MCF 10A (cell line): ENCODE data around the gene EDAR. TPM values are rescaled to one million over a fixed set of nuclear protein-coding genes. Genes with fewer than 3 reads are reported as not detected.
A peak's percentile ranks its signal among the peaks of the same experiment; 100 is the strongest.

ENCODE experiments used
- BruUV-seq: library from RNA; stranded (reverse); fragments of 400-500 nt; replicated peaks from 2 replicates; lab custom pipeline; 2021; lab: Mats Ljungman, UMichigan
- CTCF ChIA-PET: fragments of 300-600 bp; sonication (Branson Sonifier 250); formaldehyde crosslinking; extraction: SDS; loops from one replicate; lab custom pipeline; 2021; ENCODE audit warnings: antibody characterized with exemption, inconsistent platforms; lab: Yijun Ruan, JAX
- POLR2A ChIA-PET: fragments of 300-600, 350-650 bp; sonication (Branson Sonifier 250); formaldehyde crosslinking; extraction: SDS; loops from one replicate; lab custom pipeline; 2020; ENCODE audit warnings: antibody characterized with exemption, inconsistent platforms; lab: Yijun Ruan, JAX
- DNase-seq: peaks from one replicate; pipeline ENCODE4 v3.0.0-alpha.2; 2018; ENCODE audit not compliant: unreplicated experiment
- H3K27ac Mint-ChIP-seq: one replicate; pipeline ENCODE4 v1.8.0; 2022; ENCODE audit warnings: mild to moderate bottlenecking, low read depth, mixed read lengths; ENCODE audit not compliant: unreplicated experiment
- H3K27me3 Mint-ChIP-seq: one replicate; pipeline ENCODE4 v1.8.0; 2022; ENCODE audit warnings: mixed read lengths; ENCODE audit not compliant: insufficient read depth, unreplicated experiment
- H3K36me3 Mint-ChIP-seq: one replicate; pipeline ENCODE4 v1.8.0; 2022; ENCODE audit warnings: mild to moderate bottlenecking, moderate library complexity, mixed read lengths; ENCODE audit not compliant: insufficient read depth, unreplicated experiment
- H3K4me1 Mint-ChIP-seq: one replicate; pipeline ENCODE4 v1.8.0; 2022; ENCODE audit warnings: mixed read lengths; ENCODE audit not compliant: insufficient read depth, unreplicated experiment
- H3K4me3 Mint-ChIP-seq: one replicate; pipeline ENCODE4 v1.8.0; 2022; ENCODE audit warnings: mild to moderate bottlenecking, moderate library complexity, mixed read lengths; ENCODE audit not compliant: unreplicated experiment
- H3K9me3 Mint-ChIP-seq: one replicate; pipeline ENCODE4 v1.8.0; 2022; ENCODE audit warnings: mixed read lengths; ENCODE audit not compliant: unreplicated experiment
- CTCF ChIP-seq: fragments of 200-600 bp; IDR thresholded peaks from one replicate; pipeline ENCODE4 v1.8.0; 2022; ENCODE audit warnings: antibody characterized with exemption, mild to moderate bottlenecking; ENCODE audit not compliant: unreplicated experiment
- intact Hi-C: fragments of 100-400 bp; cut with micrococcal nuclease; formaldehyde crosslinking; loops from 2 replicates; pipeline ENCODE4 v1.14.1; 2022
- total RNA-seq: library from RNA; stranded (reverse); gene quantifications from 2 replicates; pipeline ENCODE4 v1.2.3, GENCODE V29; 2022

EDAR gene
- total RNA-seq, 1 experiment from 2014 or later = 0.14 TPM

GRCh38 chr2:108921096-108922030 is 67.7 kb downstream of the EDAR start:
- CTCF ChIA-PET = interaction anchor here (1.2 kb wide), 1 partner anchor 70 kb away, joined by 3 read pairs; no protein-coding TSS in a partner anchor
- H3K9me3 Mint-ChIP-seq = no peaks in the 10 kb centered on the region

GRCh38 chr2:108920686-108921085 is 68.3 kb downstream of the EDAR start:
- no peaks in the 10 kb centered on the region for H3K9me3 Mint-ChIP-seq
- POLR2A ChIA-PET = no interaction called here
- CTCF ChIA-PET = interaction anchor here (1.2 to 2.4 kb wide), 2 partner anchors 8 to 70 kb away, joined by 3 to 7 read pairs; no protein-coding TSS in a partner anchor
- DNase-seq = no peak
- H3K27ac Mint-ChIP-seq = no peak overlapping the region
- TF ChIP-seq CTCF = no peak
- H3K4me3 Mint-ChIP-seq = no peak overlapping the region
- H3K4me1 Mint-ChIP-seq = peaks cover 19% of the 10 kb centered on the region
- BruUV-seq = no TSS peak
- H3K27me3 Mint-ChIP-seq = peaks cover 10% of the 10 kb centered on the region
- no peaks in the 10 kb centered on the region for H3K36me3 Mint-ChIP-seq
- intact Hi-C loops = no loop called here

More at GRCh38 chr2:108921096-108922030, 67.7 kb downstream of the EDAR start:
- peaks cover 19% of the 10 kb centered on the region for H3K4me1 Mint-ChIP-seq
- TF ChIP-seq CTCF = no peak
- BruUV-seq = no TSS peak
- H3K4me3 Mint-ChIP-seq = no peak overlapping the region
- DNase-seq = peak; percentile 80
- intact Hi-C loops = no loop called here
- H3K36me3 Mint-ChIP-seq = no peaks in the 10 kb centered on the region
- H3K27ac Mint-ChIP-seq = no peak overlapping the region
- peaks cover 10% of the 10 kb centered on the region for H3K27me3 Mint-ChIP-seq
- POLR2A ChIA-PET = no interaction called here

GRCh38 chr2:108919571-108920373 is 69.2 kb downstream of the EDAR start:
- no peak overlapping the region for H3K27ac Mint-ChIP-seq
- no peak overlapping the region for H3K4me3 Mint-ChIP-seq
- peaks cover 19% of the 10 kb centered on the region for H3K4me1 Mint-ChIP-seq
- intact Hi-C loops = no loop called here
- no peaks in the 10 kb centered on the region for H3K9me3 Mint-ChIP-seq
- no peak for TF ChIP-seq CTCF
- CTCF ChIA-PET = interaction anchor here (0.6 to 2.4 kb wide), 2 partner anchors 9 to 64 kb away, joined by 3 to 7 read pairs; no protein-coding TSS in a partner anchor
- peaks cover 10% of the 10 kb centered on the region for H3K27me3 Mint-ChIP-seq
- POLR2A ChIA-PET = no interaction called here
- no peaks in the 10 kb centered on the region for H3K36me3 Mint-ChIP-seq
- BruUV-seq = no TSS peak
- no peak for DNase-seq

- Mint-ChIP-seq H3K4me1 (peaks cover 19% of the 10 kb centered on the region), H3K4me3 (no peak overlapping the region), H3K36me3 (no peaks in the 10 kb centered on the region), H3K27ac (no peak overlapping the region), H3K27me3 (peaks cover 10% of the 10 kb centered on the region), H3K9me3 (no peaks in the 10 kb centered on the region)
- ChIA-PET CTCF (interaction anchor here (2.4 kb wide), 1 partner anchor 10 kb away, joined by 7 read pairs; no protein-coding TSS in a partner anchor), POLR2A (no interaction called here)
- BruUV-seq = no TSS peak
- TF ChIP-seq CTCF = no peak
- DNase-seq = no peak
- intact Hi-C loops = no loop called here
Measured at GRCh38 chr2:108918941-108919341, 70.1 kb downstream of the EDAR start.
